Keratinocyte (primary cell): Measurements from ENCODE around the gene ADGRD1. TPM values are rescaled to one million over a fixed set of nuclear protein-coding genes. Genes with fewer than 3 reads are reported as not detected.

Source experiments
- DNase-seq: peaks from one replicate; pipeline ENCODE4 v3.0.0-alpha.2; 2011; ENCODE audit warnings: low read depth, missing footprints, low spot score
- FAIRE-seq: peaks from 2 replicates; lab custom pipeline; 2011; peaks lifted over from hg19 to GRCh38; lab: Jason Lieb, UNC
- H2AFZ ChIP-seq: 2 replicates; pipeline ENCODE4 v1.6.0; 2012; ENCODE audit warnings: low read length, control low read depth, inconsistent platforms; ENCODE audit not compliant: control insufficient read depth
- H3K27ac ChIP-seq: 2 replicates; pipeline ENCODE4 v1.5.1; 2011; ENCODE audit warnings: low read length; ENCODE audit not compliant: control insufficient read depth, insufficient read depth
- H3K27me3 ChIP-seq: 3 replicates; pipeline ENCODE4 v1.6.0; 2011; ENCODE audit warnings: low read length; ENCODE audit not compliant: control insufficient read depth, insufficient read depth; ENCODE audit errors: extremely low read depth
- H3K36me3 ChIP-seq, 2 experiments: 2 replicates in 1 of 2; 3 replicates in 1 of 2; pipeline ENCODE4 v1.5.1; 2011; ENCODE audit warnings: low read length in 2 of 2, mild to moderate bottlenecking in 1 of 2; ENCODE audit not compliant: control insufficient read depth in 2 of 2, insufficient read depth in 2 of 2; ENCODE audit errors: extremely low read depth in 1 of 2
- H3K4me1 ChIP-seq: 3 replicates; pipeline ENCODE4 v1.5.1; 2011; ENCODE audit warnings: low read length; ENCODE audit not compliant: control insufficient read depth, insufficient read depth; ENCODE audit errors: extremely low read depth
- H3K4me2 ChIP-seq: 3 replicates; pipeline ENCODE4 v1.6.0; 2011; ENCODE audit warnings: low read depth, low read length; ENCODE audit not compliant: control insufficient read depth, insufficient read depth; ENCODE audit errors: extremely low read depth
- H3K4me3 ChIP-seq, 3 experiments: fragments of 200-600 bp in 1 of 3; sonication (generic) in 1 of 3; 2 replicates in 2 of 3; 3 replicates in 1 of 3; pipeline ENCODE4 v1.5.1; 2011 to 2016; ENCODE audit warnings: low read length in 3 of 3, mild to moderate bottlenecking in 3 of 3, control low read depth in 2 of 3, inconsistent platforms in 1 of 3, low read depth in 1 of 3, mixed read lengths in 1 of 3, mixed run types in 1 of 3, moderate library complexity in 1 of 3; ENCODE audit not compliant: control insufficient read depth in 2 of 3, insufficient read depth in 2 of 3; ENCODE audit errors: extremely low read depth in 1 of 3
- H3K79me2 ChIP-seq: 2 replicates; pipeline ENCODE4 v1.6.0; 2012; ENCODE audit warnings: low read length; ENCODE audit not compliant: control insufficient read depth, insufficient read depth
- H3K9ac ChIP-seq: 3 replicates; pipeline ENCODE4 v1.6.0; 2011; ENCODE audit warnings: low read length; ENCODE audit not compliant: control insufficient read depth, insufficient read depth; ENCODE audit errors: extremely low read depth
- H3K9me1 ChIP-seq: 3 replicates; pipeline ENCODE4 v1.6.0; 2011; ENCODE audit warnings: low read length; ENCODE audit not compliant: control insufficient read depth, insufficient read depth; ENCODE audit errors: extremely low read depth
- H3K9me3 ChIP-seq: 2 replicates; pipeline ENCODE4 v1.5.1; 2012; ENCODE audit warnings: low read depth, low read length; ENCODE audit not compliant: control insufficient read depth
- H4K20me1 ChIP-seq: 3 replicates; pipeline ENCODE4 v1.6.0; 2011; ENCODE audit warnings: low read length; ENCODE audit not compliant: control insufficient read depth, insufficient read depth; ENCODE audit errors: extremely low read depth
- EZH2 ChIP-seq: IDR thresholded peaks from one replicate; pipeline ENCODE4 v1.6.1; 2012; ENCODE audit warnings: inconsistent platforms, mild to moderate bottlenecking, low read length, moderate library complexity
- dilution Hi-C: fragments of 300-500 bp; cut with MboI; formaldehyde crosslinking; loops from one replicate; pipeline ENCODE4 v1.7.0; 2020; ENCODE audit warnings: low sequenced_read_pairs; ENCODE audit not compliant: extremely low pct_ligation_motif_present
- polyA plus RNA-seq, 5 experiments: library from polyadenylated mRNA; depleted of rRNA in 3 of 5; stranded (reverse) in 3 of 5; stranded (forward) in 1 of 5; unstranded in 1 of 5; fragments of >200 nt; gene quantifications; 1 replicate in 1 of 5; 2 replicates in 3 of 5; 3 replicates in 1 of 5; pipeline versions ENCODE4 v1.2.1 to v1.2.3, GENCODE V29; 2011 to 2012; ENCODE audit warnings: missing spikeins in 2 of 5, low read depth in 1 of 5, low replicate concordance in 1 of 5
- TF ChIP-seq, protein P1 (sequence below), 3 experiments: IDR thresholded peaks in 1 of 3; conservative IDR thresholded peaks in 1 of 3; optimal IDR thresholded peaks in 1 of 3; 2 replicates in 2 of 3; 3 replicates in 1 of 3; pipeline versions ENCODE3 to v1.5.1; 2011; ENCODE audit warnings: low read length in 3 of 3, mild to moderate bottlenecking in 3 of 3, moderate library complexity in 2 of 3, control low read depth in 1 of 3, inconsistent platforms in 1 of 3; ENCODE audit not compliant: insufficient read depth in 2 of 3; ENCODE audit errors: extremely low read depth in 1 of 3

The ADGRD1 gene
- polyA plus RNA-seq, 1 donor (not counting 4 experiments of a cell fraction or from before 2014, with no cell fraction given): not detected

DNA sequence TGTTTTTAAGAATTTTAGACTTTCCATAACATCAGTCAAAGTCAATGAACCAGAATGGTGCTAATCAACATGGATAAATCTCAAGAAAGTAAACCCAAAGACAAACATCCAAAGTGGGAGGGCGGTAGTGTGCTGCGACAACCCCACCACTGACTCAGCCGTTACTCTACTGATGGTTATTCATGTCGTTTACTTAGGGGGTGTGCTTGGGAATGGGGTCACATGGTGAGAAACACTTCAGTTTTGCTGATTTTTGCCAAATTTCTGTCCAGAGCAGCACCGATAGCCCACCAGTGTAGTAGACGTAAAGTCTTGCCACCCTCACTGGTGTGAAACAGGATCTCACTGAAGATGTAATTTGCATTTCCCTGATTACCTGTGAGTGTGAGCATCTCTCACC, 99.9 kb downstream of the ADGRD1 start:
- DNase-seq: no peak
- dilution Hi-C loops: no loop called here

DNA sequence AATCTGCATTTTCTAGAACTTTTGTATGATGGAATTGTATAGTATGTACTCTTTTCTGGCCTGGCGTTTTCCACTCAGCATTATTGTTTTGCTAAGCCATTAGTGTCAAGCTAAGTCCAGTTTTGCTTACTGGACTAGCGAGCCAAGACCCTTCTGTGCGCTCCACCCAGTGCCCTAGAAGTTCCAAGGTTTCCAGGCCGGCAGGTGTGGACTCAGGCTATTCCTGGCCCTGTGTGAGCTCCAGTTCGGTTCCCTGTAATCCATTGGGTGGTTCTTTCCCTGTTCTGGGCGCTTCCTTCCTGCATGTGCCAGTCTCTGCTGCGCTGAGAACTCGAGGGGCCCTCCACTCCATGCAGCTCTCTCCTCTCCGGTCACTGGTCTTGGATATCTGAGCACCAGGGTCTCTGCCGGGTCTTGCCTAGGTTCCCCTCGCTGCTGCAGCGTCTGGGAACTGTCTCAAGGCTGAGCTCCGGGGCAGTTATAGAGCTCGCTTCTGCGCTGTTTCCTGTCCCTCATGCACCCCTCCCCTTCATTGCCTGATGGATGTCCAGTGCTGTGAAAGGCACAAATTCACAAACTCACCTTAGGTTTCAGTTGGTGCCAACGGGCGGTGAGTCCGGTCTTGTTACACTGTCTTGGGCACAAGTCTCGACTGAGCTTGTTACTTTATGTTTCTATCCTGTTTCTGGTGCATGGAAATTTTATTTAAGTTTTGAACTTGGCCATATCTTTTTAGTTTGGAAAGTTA, 100.8 kb downstream of the ADGRD1 start:
- Histone ChIP-seq H2AFZ (no peak overlapping the region), H3K27ac (no peak overlapping the region), H4K20me1 (no peaks in the 10 kb centered on the region), H3K27me3 (no peaks in the 10 kb centered on the region), H3K36me3 (no peaks in the 10 kb centered on the region), H3K4me1 (no peaks in the 10 kb centered on the region), H3K4me3 (no peak overlapping the region), H3K79me2 (no peaks in the 10 kb centered on the region), H3K9me1 (no peaks in the 10 kb centered on the region), H3K9me3 (no peaks in the 10 kb centered on the region), H3K4me2 (no peak overlapping the region), H3K9ac (no peak overlapping the region)
- FAIRE-seq: no peak
- dilution Hi-C loops: no loop called here
- DNase-seq: no peak
- TF ChIP-seq, protein P1, sequence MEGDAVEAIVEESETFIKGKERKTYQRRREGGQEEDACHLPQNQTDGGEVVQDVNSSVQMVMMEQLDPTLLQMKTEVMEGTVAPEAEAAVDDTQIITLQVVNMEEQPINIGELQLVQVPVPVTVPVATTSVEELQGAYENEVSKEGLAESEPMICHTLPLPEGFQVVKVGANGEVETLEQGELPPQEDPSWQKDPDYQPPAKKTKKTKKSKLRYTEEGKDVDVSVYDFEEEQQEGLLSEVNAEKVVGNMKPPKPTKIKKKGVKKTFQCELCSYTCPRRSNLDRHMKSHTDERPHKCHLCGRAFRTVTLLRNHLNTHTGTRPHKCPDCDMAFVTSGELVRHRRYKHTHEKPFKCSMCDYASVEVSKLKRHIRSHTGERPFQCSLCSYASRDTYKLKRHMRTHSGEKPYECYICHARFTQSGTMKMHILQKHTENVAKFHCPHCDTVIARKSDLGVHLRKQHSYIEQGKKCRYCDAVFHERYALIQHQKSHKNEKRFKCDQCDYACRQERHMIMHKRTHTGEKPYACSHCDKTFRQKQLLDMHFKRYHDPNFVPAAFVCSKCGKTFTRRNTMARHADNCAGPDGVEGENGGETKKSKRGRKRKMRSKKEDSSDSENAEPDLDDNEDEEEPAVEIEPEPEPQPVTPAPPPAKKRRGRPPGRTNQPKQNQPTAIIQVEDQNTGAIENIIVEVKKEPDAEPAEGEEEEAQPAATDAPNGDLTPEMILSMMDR (optimal IDR thresholded peaks at IDR 0.05 in 1 of 3, IDR thresholded peaks at IDR 0.05 in 1 of 3, conservative IDR thresholded peaks at IDR 0.05 in 1 of 3; ENCODE audit: extremely low read depth in 1 of 3, insufficient read depth in 2 of 3, low read length in 3 of 3): no peak
- no peak for TF ChIP-seq EZH2

More for the DNA sequence above, 99.9 kb downstream of the ADGRD1 start:
- H3K4me2 ChIP-seq: no peak overlapping the region
- H3K27ac ChIP-seq: no peak overlapping the region
- no peaks in the 10 kb centered on the region for H3K9me1 ChIP-seq
- H3K27me3 ChIP-seq: no peaks in the 10 kb centered on the region
- no peak overlapping the region for H3K4me3 ChIP-seq
- no peak overlapping the region for H2AFZ ChIP-seq
- FAIRE-seq: no peak
- no peak for TF ChIP-seq EZH2
- TF ChIP-seq, protein P1 (optimal IDR thresholded peaks at IDR 0.05 in 1 of 3, IDR thresholded peaks at IDR 0.05 in 1 of 3, conservative IDR thresholded peaks at IDR 0.05 in 1 of 3; ENCODE audit: extremely low read depth in 1 of 3, insufficient read depth in 2 of 3, low read length in 3 of 3): no peak
- no peaks in the 10 kb centered on the region for H3K4me1 ChIP-seq
- no peak overlapping the region for H3K9ac ChIP-seq
- H3K79me2 ChIP-seq: no peaks in the 10 kb centered on the region
- H4K20me1 ChIP-seq: no peaks in the 10 kb centered on the region
- H3K36me3 ChIP-seq: no peaks in the 10 kb centered on the region
- H3K9me3 ChIP-seq: no peaks in the 10 kb centered on the region
